ENCODE measurements around the gene PITPNM3.

PITPNM3 gene

GRCh38 chr17:6496640-6497441, 59.5 kb downstream of the PITPNM3 start (continued):
- no peak for TF ChIP-seq CREB5 (CRISPR knock-in tag; IDR thresholded peaks at IDR 0.05; ENCODE audit: low read depth)
- TF ChIP-seq PPARA (CRISPR knock-in tag; IDR thresholded peaks at IDR 0.05; ENCODE audit: borderline replicate concordance) = no peak
- no peak for TF ChIP-seq ZFP3 (CRISPR knock-in tag; IDR thresholded peaks at IDR 0.05)

GRCh38 chr17:6496116-6496481, 60.3 kb downstream of the PITPNM3 start:
- ATAC-seq = no peak
- TF ChIP-seq GLIS3 (CRISPR knock-in tag; IDR thresholded peaks at IDR 0.05) = no peak
- TF ChIP-seq CREB5 (CRISPR knock-in tag; IDR thresholded peaks at IDR 0.05; ENCODE audit: low read depth) = no peak
- TF ChIP-seq ZFP3 (CRISPR knock-in tag; IDR thresholded peaks at IDR 0.05) = no peak

- no peak for ATAC-seq
- TF ChIP-seq PATZ1 (CRISPR knock-in tag; IDR thresholded peaks at IDR 0.05; ENCODE audit: borderline replicate concordance) (no peak), ZFP3 (CRISPR knock-in tag; IDR thresholded peaks at IDR 0.05) (no peak), ZNF70 (CRISPR knock-in tag; IDR thresholded peaks at IDR 0.05) (no peak), RARB (CRISPR knock-in tag; IDR thresholded peaks at IDR 0.05) (no peak), SNAI2 (CRISPR knock-in tag; IDR thresholded peaks at IDR 0.05) (no peak), ARNTL (CRISPR knock-in tag; IDR thresholded peaks at IDR 0.05; ENCODE audit: borderline replicate concordance, low read depth) (no peak), TSHZ2 (CRISPR knock-in tag; IDR thresholded peaks at IDR 0.05) (no peak), POU6F1 (CRISPR knock-in tag; IDR thresholded peaks at IDR 0.05; ENCODE audit: borderline replicate concordance, low read depth) (no peak), CREB5 (CRISPR knock-in tag; IDR thresholded peaks at IDR 0.05; ENCODE audit: low read depth) (no peak)
Observed at GRCh38 chr17:6495450-6496115, 60.8 kb downstream of the PITPNM3 start.

GRCh38 chr17:6494239-6494941, 62.0 kb downstream of the PITPNM3 start:
- no peak for ATAC-seq
- TF ChIP-seq ZC3H10 (CRISPR knock-in tag; IDR thresholded peaks at IDR 0.05) = no peak

Measured in SK-N-SH treated with all-trans-retinoic acid at 6 μM for 48 hours (cell line).